ENCODE measurements around the gene SAP30BP. TPM values are rescaled to one million over a fixed set of nuclear protein-coding genes. Genes with fewer than 3 reads are reported as not detected.

SAP30BP gene
- total and polyA plus RNA-seq, 10 of the 15 experiments (the other 5 are each of a cell fraction or from before 2014, with no cell fraction given): 57.9 to 166 (median 94.5) TPM

DNA sequence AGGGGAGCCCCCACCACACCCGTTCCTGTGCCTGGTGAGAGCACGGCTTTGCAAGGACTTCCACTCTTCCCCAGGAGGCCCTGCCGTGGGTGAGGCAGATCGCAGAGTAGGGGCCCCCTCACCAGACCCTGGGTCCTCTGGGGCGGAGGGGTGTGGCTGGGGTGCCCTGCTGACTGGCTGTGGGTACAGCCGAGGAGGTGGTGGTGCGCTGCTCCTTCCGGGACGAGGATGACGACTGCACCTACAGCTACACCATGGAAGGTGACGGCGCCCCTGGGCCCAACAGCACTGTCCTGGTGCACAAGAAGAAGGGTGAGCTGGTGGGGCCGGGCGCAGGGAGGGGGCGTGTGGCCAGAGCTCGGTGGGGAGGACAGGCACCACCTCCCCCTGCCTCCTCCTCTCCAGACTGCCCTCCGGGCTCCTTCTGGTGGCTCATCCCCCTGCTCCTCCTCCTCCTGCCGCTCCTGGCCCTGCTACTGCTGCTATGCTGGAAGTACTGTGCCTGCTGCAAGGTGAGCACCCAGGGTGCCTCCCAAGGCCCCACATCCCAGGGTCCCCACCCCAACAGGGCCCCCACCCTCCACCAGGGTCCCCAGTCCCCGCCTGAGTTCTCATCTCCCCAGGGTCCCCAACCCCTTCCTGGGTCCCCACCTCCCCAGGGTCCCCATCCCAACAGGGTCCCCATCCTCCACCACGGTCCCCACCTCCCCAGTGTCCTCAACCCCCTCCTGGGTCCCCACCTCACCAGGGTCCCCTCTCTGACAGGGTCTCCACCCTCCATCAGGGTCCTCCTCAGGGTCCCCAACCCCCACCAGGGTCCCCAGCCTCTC lies 70.2 kb downstream of the SAP30BP start:
- ChIA-PET SMC1A (ENCODE audit: uncharacterized antibody, unreplicated experiment) (interaction anchor here (0.6 to 2.8 kb wide), 4 partner anchors 11 to 137 kb away, joined by 3 to 18 read pairs (median 4); no protein-coding TSS in a partner anchor), POLR2A (interaction anchor here (0.6 kb wide), 2 partner anchors 10 to 38 kb away, joined by 3 to 5 read pairs; no protein-coding TSS in a partner anchor), RAD21 (ENCODE audit: unreplicated experiment) (interaction anchor here (0.8 to 1.8 kb wide), 5 partner anchors 10 to 92 kb away, joined by 3 to 9 read pairs (median 4); a partner anchor contains a TSS), CTCF (interaction anchor here (0.7 to 6.0 kb wide), 11 partner anchors 8 to 137 kb away, joined by 3 to 48 read pairs (median 5); partner anchors contain the start of gene SMIM5)
- intact Hi-C loops (cut with micrococcal nuclease; ENCODE audit: unreplicated experiment): no loop called here
- DNase-seq (ENCODE audit: low read depth, low spot score) (no peak), FAIRE-seq (no peak), ATAC-seq (no peak)
- in situ Hi-C loops (cut with MboI): no loop called here
- 56% methylated on average over 17 of the region's 20 CpGs for WGBS (ENCODE audit: insufficient coverage, insufficient replicate concordance, low lambda C conversion rate, missing lambda C conversion rate)
- TF ChIP-seq RB1 (IDR thresholded peaks at IDR 0.05; ENCODE audit: borderline replicate concordance): no peak
- TF ChIP-seq MYB (IDR thresholded peaks at IDR 0.05; ENCODE audit: borderline replicate concordance, low read depth, low read length): no peak
- TF ChIP-seq, protein P1, sequence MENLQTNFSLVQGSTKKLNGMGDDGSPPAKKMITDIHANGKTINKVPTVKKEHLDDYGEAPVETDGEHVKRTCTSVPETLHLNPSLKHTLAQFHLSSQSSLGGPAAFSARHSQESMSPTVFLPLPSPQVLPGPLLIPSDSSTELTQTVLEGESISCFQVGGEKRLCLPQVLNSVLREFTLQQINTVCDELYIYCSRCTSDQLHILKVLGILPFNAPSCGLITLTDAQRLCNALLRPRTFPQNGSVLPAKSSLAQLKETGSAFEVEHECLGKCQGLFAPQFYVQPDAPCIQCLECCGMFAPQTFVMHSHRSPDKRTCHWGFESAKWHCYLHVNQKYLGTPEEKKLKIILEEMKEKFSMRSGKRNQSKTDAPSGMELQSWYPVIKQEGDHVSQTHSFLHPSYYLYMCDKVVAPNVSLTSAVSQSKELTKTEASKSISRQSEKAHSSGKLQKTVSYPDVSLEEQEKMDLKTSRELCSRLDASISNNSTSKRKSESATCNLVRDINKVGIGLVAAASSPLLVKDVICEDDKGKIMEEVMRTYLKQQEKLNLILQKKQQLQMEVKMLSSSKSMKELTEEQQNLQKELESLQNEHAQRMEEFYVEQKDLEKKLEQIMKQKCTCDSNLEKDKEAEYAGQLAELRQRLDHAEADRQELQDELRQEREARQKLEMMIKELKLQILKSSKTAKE (IDR thresholded peaks at IDR 0.05; ENCODE audit: low read depth, poor library complexity, severe bottlenecking): no peak
- TF ChIP-seq, protein P2, sequence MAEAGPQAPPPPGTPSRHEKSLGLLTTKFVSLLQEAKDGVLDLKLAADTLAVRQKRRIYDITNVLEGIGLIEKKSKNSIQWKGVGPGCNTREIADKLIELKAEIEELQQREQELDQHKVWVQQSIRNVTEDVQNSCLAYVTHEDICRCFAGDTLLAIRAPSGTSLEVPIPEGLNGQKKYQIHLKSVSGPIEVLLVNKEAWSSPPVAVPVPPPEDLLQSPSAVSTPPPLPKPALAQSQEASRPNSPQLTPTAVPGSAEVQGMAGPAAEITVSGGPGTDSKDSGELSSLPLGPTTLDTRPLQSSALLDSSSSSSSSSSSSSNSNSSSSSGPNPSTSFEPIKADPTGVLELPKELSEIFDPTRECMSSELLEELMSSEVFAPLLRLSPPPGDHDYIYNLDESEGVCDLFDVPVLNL (IDR thresholded peaks at IDR 0.05; ENCODE audit: low read depth, low read length): no peak
- TF ChIP-seq CHD2 (IDR thresholded peaks at IDR 0.05; ENCODE audit: borderline replicate concordance, low read depth, low read length): no peak
- TF ChIP-seq KLF5 (IDR thresholded peaks at IDR 0.05; ENCODE audit: partially characterized antibody): no peak
- TF ChIP-seq, protein P3, sequence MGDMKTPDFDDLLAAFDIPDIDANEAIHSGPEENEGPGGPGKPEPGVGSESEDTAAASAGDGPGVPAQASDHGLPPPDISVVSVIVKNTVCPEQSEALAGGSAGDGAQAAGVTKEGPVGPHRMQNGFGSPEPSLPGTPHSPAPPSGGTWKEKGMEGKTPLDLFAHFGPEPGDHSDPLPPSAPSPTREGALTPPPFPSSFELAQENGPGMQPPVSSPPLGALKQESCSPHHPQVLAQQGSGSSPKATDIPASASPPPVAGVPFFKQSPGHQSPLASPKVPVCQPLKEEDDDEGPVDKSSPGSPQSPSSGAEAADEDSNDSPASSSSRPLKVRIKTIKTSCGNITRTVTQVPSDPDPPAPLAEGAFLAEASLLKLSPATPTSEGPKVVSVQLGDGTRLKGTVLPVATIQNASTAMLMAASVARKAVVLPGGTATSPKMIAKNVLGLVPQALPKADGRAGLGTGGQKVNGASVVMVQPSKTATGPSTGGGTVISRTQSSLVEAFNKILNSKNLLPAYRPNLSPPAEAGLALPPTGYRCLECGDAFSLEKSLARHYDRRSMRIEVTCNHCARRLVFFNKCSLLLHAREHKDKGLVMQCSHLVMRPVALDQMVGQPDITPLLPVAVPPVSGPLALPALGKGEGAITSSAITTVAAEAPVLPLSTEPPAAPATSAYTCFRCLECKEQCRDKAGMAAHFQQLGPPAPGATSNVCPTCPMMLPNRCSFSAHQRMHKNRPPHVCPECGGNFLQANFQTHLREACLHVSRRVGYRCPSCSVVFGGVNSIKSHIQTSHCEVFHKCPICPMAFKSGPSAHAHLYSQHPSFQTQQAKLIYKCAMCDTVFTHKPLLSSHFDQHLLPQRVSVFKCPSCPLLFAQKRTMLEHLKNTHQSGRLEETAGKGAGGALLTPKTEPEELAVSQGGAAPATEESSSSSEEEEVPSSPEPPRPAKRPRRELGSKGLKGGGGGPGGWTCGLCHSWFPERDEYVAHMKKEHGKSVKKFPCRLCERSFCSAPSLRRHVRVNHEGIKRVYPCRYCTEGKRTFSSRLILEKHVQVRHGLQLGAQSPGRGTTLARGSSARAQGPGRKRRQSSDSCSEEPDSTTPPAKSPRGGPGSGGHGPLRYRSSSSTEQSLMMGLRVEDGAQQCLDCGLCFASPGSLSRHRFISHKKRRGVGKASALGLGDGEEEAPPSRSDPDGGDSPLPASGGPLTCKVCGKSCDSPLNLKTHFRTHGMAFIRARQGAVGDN (IDR thresholded peaks at IDR 0.05): no peak
- no peak for TF ChIP-seq TBL1XR1 (IDR thresholded peaks at IDR 0.05; ENCODE audit: low read depth, low read length)
- TF ChIP-seq RAD51 (IDR thresholded peaks at IDR 0.05): no peak
- TF ChIP-seq CBX3 (IDR thresholded peaks at IDR 0.05; ENCODE audit: borderline replicate concordance, low read depth): no peak
- TF ChIP-seq, protein P4, sequence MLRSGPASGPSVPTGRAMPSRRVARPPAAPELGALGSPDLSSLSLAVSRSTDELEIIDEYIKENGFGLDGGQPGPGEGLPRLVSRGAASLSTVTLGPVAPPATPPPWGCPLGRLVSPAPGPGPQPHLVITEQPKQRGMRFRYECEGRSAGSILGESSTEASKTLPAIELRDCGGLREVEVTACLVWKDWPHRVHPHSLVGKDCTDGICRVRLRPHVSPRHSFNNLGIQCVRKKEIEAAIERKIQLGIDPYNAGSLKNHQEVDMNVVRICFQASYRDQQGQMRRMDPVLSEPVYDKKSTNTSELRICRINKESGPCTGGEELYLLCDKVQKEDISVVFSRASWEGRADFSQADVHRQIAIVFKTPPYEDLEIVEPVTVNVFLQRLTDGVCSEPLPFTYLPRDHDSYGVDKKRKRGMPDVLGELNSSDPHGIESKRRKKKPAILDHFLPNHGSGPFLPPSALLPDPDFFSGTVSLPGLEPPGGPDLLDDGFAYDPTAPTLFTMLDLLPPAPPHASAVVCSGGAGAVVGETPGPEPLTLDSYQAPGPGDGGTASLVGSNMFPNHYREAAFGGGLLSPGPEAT (IDR thresholded peaks at IDR 0.05; ENCODE audit: low read depth): no peak
- TF ChIP-seq SREBF1 (IDR thresholded peaks at IDR 0.05; ENCODE audit: low read length): no peak
- Histone ChIP-seq H3K9me3 (replicated peaks; ENCODE audit: control insufficient read depth, insufficient read depth, low read length) (no peaks in the 10 kb centered on the region; the same call in 2 of the 3 replicates), H3K4me3 (no peak overlapping the region), H3K36me3 (ENCODE audit: control insufficient read depth in 2 of 2, insufficient read depth in 2 of 2, low read length in 1 of 2) (no peaks in the 10 kb centered on the region), H3K4me1 (ENCODE audit: control insufficient read depth, insufficient read depth, low read length) (peaks cover 7% of the 10 kb centered on the region), H3K4me2 (ENCODE audit: control insufficient read depth, insufficient read depth) (no peak overlapping the region), H3K27me3 (replicated peaks in 1 of 2; ENCODE audit: control insufficient read depth in 2 of 2, insufficient read depth in 2 of 2, low read length in 1 of 2) (no peaks in the 10 kb centered on the region), H3K79me2 (ENCODE audit: control insufficient read depth, insufficient read depth, low read length) (no peaks in the 10 kb centered on the region), H4K20me1 (ENCODE audit: control insufficient read depth, insufficient read depth) (no peaks in the 10 kb centered on the region), H3K9ac (ENCODE audit: control insufficient read depth, insufficient read depth, low read length) (no peak overlapping the region), H3K27ac (ENCODE audit: control insufficient read depth, insufficient read depth) (no peak overlapping the region), H2AFZ (ENCODE audit: control insufficient read depth, low read depth, low read length) (no peak overlapping the region)
- BruUV-seq (replicated peaks): no TSS peak
